K562 (cell line): Measurements from ENCODE around the gene H2BK1.

ENCODE experiments used
- CTCF ChIP-seq, 3 experiments: IDR thresholded peaks in 2 of 3; conservative IDR thresholded peaks in 1 of 3; 2 replicates each; pipeline ENCODE4 v1.5.1; 2011 to 2012; ENCODE audit warnings: low read length in 3 of 3, mild to moderate bottlenecking in 3 of 3, control low read depth in 2 of 3, improper control_type of control experiment in 1 of 3, inconsistent platforms in 1 of 3, low read depth in 1 of 3, mixed read lengths in 1 of 3, moderate library complexity in 1 of 3; ENCODE audit not compliant: insufficient read depth in 2 of 3
- NCOA1 ChIP-seq: fragments of 450-650 bp; IDR thresholded peaks from 2 replicates; pipeline ENCODE4 v1.6.1; 2016; ENCODE audit warnings: low read depth
- PML ChIP-seq: IDR thresholded peaks from 2 replicates; pipeline ENCODE4 v1.6.1; 2012; ENCODE audit warnings: low read length, inconsistent platforms
- POLR2A ChIP-seq: fragments of 450-650 bp; conservative IDR thresholded peaks from 2 replicates; pipeline ENCODE4 v1.6.1; 2016
- POLR2AphosphoS5 ChIP-seq: IDR thresholded peaks from 2 replicates; pipeline ENCODE4 v1.6.1; 2011; ENCODE audit warnings: mild to moderate bottlenecking, low read depth, low read length, moderate library complexity; ENCODE audit not compliant: control insufficient read depth, insufficient read depth
- ZNF75A ChIP-seq: fragments of 450-650 bp; formaldehyde crosslinking; IDR thresholded peaks from 2 replicates; pipeline ENCODE4 v1.4.0; 2020; ENCODE audit warnings: mild to moderate bottlenecking

DNA sequence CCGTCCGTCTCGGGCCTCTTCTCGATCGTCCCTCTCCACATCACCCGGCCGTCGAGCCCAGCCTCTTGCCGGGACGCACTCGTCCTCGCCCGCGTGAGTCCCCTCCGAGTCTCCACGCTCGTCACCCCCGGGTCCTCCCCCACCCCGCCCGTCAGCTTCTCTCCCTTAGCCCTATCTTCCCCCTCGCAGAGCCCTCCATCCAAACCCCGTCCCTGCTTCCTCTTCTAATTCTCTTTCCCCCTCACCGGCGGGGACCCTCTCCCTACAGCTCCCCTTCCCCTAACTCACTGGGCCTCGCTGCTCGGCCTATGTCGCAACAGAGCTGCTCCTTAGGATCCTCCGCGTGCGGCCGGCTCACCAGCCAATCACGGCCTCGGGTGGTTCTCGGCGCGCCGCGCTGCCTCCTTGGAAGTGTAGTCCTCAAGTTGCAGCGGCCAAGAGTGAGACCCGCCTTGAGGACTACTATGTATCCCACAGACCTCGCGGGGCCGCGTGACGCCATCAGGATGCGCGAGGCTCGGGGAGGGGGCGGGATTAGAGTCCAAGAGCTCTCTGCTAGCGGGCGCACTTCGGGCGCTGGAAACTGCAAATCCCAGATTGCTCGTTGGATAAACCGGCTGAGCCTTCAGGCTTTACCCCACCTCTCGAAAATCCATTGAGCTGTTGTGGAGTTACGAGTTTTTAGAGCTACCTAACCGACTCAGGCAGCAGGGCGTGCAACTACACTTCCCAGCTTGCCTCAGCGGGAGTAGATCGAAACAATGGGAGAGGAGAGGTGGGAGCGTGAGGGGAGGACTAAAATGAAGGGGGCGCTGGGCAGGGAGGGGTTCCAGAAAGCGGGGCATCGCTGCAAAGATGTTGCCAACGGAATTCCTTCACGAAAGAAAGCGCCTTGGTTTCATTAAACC, 16.8 kb upstream of the H2BK1 start, which contains the start of gene ABCF2:
- TF ChIP-seq NCOA1 (peak; percentile 58), ZNF75A (CRISPR knock-in tag) (no peak), POLR2A (peak; percentile 91), POLR2AphosphoS5 (peak; percentile 72), CTCF (IDR thresholded peaks at IDR 0.05 in 2 of 3, conservative IDR thresholded peaks at IDR 0.05 in 1 of 3; ENCODE audit: insufficient read depth in 2 of 3, low read depth in 1 of 3, low read length in 3 of 3) (peak in 1 of 3 experiments; percentile 15; a peak in 1 of 6 replicates), PML (no peak; the same call in 1 of the 2 replicates)
